Measurements from ENCODE around the gene AKT3. TPM values are rescaled to one million over a fixed set of nuclear protein-coding genes. Genes with fewer than 3 reads are reported as not detected.

AKT3 gene
- total RNA-seq, 1 experiment from 2014 or later, result 133 TPM

GRCh38 chr1:243496806-243497205, 353.2 kb downstream of the AKT3 start:
- no peaks in the 10 kb centered on the region for H3K79me2 ChIP-seq (ENCODE audit: low read depth)
- no TSS peak for BruUV-seq (replicated peaks)

DNA sequence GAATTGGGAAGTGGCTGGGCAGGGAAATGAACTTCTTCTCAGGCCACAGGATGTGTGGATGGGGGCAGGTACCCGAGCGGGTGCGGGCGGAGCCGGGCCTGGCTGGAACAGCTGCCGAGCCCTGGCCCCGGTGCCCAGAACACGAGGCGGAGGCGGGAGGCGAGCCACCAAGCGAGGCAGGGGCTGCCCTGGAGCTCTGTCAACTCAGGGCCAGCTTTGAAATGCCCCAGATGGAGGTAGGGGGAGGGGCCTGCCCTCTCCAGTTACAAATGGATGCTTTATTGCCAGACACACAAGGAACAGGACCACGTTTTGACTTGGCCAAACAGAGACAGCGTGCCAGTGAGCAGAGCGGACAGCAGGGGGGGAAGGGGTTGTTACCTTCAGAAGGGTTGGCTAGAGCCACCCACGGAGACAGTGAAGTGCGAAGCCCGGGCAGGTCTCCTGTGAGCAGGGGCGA, 353.8 kb downstream of the AKT3 start:
- Histone ChIP-seq H3K27ac (no peak overlapping the region), H3K9me2 (ENCODE audit: insufficient read depth) (no peaks in the 10 kb centered on the region), H3K27me3 (ENCODE audit: insufficient read depth, low read depth) (no peaks in the 10 kb centered on the region), H3K79me2 (ENCODE audit: low read depth) (no peaks in the 10 kb centered on the region), H3K36me3 (ENCODE audit: low read depth) (no peaks in the 10 kb centered on the region; the same call in 1 of the 2 replicates), H4K20me1 (ENCODE audit: insufficient read depth) (no peaks in the 10 kb centered on the region), H3K4me1 (replicated peaks; ENCODE audit: insufficient read depth) (no peaks in the 10 kb centered on the region), H3K4me3 (no peak overlapping the region), H2AFZ (no peak overlapping the region), H3K9me3 (ENCODE audit: insufficient read depth, low read depth) (no peaks in the 10 kb centered on the region), H3F3A (ENCODE audit: insufficient read depth, low read depth) (no peaks in the 10 kb centered on the region), H3K4me2 (no peak overlapping the region)
- DNase-seq, result no peak
- ChIA-PET POLR2A (ENCODE audit: unreplicated experiment) (no interaction called here), CTCF (no interaction called here)
- TF ChIP-seq CTCF (conservative IDR thresholded peaks at IDR 0.05), result no peak
- intact Hi-C loops (cut with micrococcal nuclease; ENCODE audit: unreplicated experiment), result no loop called here
- BruUV-seq (replicated peaks), result no TSS peak

More at GRCh38 chr1:243496806-243497205, 353.2 kb downstream of the AKT3 start:
- Histone ChIP-seq H3F3A (ENCODE audit: insufficient read depth, low read depth) (no peaks in the 10 kb centered on the region), H3K4me2 (no peak overlapping the region), H3K4me1 (replicated peaks; ENCODE audit: insufficient read depth) (no peaks in the 10 kb centered on the region), H3K9me3 (ENCODE audit: insufficient read depth, low read depth) (no peaks in the 10 kb centered on the region), H2AFZ (no peak overlapping the region), H4K20me1 (ENCODE audit: insufficient read depth) (no peaks in the 10 kb centered on the region), H3K9me2 (ENCODE audit: insufficient read depth) (no peaks in the 10 kb centered on the region), H3K36me3 (ENCODE audit: low read depth) (no peaks in the 10 kb centered on the region; the same call in 1 of the 2 replicates), H3K27ac (no peak overlapping the region), H3K4me3 (no peak overlapping the region), H3K27me3 (ENCODE audit: insufficient read depth, low read depth) (no peaks in the 10 kb centered on the region)
- no peak for TF ChIP-seq EZH2 (IDR thresholded peaks at IDR 0.05; ENCODE audit: low read depth)
- no peak for TF ChIP-seq CTCF (conservative IDR thresholded peaks at IDR 0.05)
- no peak for DNase-seq
- POLR2A ChIA-PET (ENCODE audit: unreplicated experiment), result no interaction called here
- CTCF ChIA-PET, result no interaction called here
- intact Hi-C loops (cut with micrococcal nuclease; ENCODE audit: unreplicated experiment), result no loop called here

GRCh38 chr1:243495442-243496186, 354.4 kb downstream of the AKT3 start:
- H4K20me1 ChIP-seq (ENCODE audit: insufficient read depth), result no peaks in the 10 kb centered on the region
- no peak overlapping the region for H2AFZ ChIP-seq
- no peaks in the 10 kb centered on the region for H3K9me3 ChIP-seq (ENCODE audit: insufficient read depth, low read depth)
- H3K27ac ChIP-seq, result no peak overlapping the region
- H3K79me2 ChIP-seq (ENCODE audit: low read depth), result no peaks in the 10 kb centered on the region
- no peak for DNase-seq
- no peak overlapping the region for H3K4me3 ChIP-seq
- CTCF ChIA-PET, result no interaction called here
- H3K9me2 ChIP-seq (ENCODE audit: insufficient read depth), result no peaks in the 10 kb centered on the region
- no TSS peak for BruUV-seq (replicated peaks)
- H3K4me2 ChIP-seq, result no peak overlapping the region
- H3K27me3 ChIP-seq (ENCODE audit: insufficient read depth, low read depth), result no peaks in the 10 kb centered on the region
- no peaks in the 10 kb centered on the region for H3F3A ChIP-seq (ENCODE audit: insufficient read depth, low read depth)
- POLR2A ChIA-PET (ENCODE audit: unreplicated experiment), result no interaction called here
- TF ChIP-seq CTCF (conservative IDR thresholded peaks at IDR 0.05) (no peak), EZH2 (IDR thresholded peaks at IDR 0.05; ENCODE audit: low read depth) (no peak)
- H3K4me1 ChIP-seq (replicated peaks; ENCODE audit: insufficient read depth), result no peaks in the 10 kb centered on the region
- intact Hi-C loops (cut with micrococcal nuclease; ENCODE audit: unreplicated experiment), result no loop called here
- H3K36me3 ChIP-seq (ENCODE audit: low read depth), result no peaks in the 10 kb centered on the region; the same call in 1 of the 2 replicates

All from PC-9 (cell line).